ENCODE data around the gene VWA8.
"Not testable (repeated sequence)": the region's sequence is repeated elsewhere in the genome, so short reads cannot be mapped to it uniquely, and the experiment has no call there.

The VWA8 gene

DNA sequence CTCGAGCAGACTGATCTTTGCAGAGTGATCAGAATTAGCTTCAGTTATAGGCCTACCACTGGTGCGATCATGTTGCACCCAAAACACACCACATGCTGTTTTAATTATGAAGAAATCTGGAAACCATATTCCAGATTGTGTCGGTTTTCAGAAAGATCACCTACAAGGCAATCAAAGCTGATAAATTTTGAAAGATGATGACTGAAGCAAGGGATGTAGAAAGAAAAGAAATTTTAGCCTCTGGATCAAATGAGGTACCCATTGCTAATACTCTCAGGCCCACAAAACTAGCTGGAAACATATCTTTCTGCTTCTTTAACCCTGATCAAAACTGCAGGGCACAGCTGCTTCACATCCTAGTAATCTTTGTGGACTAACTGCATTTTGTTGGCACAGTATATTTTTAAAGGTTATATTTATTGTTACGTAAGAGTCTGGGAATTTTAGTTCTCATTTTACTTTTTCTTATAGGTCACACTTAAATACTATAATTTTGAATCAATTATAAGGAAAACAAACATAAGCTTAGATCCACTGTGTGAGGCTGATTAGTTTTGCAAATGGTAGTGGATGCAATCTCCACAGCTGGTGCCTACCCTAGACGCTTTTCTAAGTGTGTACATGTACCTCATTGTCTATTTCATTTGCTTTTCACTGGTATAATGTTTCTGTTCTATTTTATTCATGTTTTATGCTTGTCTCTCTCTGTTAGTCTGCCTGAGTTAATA lies 352.6 kb downstream of the VWA8 start:
- DNase-seq, result peak; percentile 9

DNA sequence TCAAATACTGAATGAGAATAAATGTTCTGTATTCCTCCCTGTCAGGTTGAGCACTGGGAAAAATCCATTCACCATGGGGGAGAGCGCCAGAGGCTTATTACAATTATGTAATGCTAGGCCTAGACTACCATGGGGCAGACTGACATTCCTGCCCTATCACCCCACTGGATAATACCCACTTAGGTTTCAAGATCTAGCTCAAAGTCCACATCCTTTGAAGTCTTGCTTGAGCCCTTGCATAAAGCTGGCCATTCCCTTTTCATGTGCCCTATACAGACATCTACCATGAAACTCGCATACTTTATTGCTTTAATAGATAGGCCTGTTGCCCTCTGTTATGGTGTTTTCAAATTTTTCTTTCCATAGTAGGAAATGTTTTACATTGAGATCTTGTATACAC lies 354.3 kb downstream of the VWA8 start:
- DNase-seq, result no peak

- DNase-seq, result no peak
Measured at GRCh38 chr13:41605319-41606285, 355.3 kb downstream of the VWA8 start.

DNA sequence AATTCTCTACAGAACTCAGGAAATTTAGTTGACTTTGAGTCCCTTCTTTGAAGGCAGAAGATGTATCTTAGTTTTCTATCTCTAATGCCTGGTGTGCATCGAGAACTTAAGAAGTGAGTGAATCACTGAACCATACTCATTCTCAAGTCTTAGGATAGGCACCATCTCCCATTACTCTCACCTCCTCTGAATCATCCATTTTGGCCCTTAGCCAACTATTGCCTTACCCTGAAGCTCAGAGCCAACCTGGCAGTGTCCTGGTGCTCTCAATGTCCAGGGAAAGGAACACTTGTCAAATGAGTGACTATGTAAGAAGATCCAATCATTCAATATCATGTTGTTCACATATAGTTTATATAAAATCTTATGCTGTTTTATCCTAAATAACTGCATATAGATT lies 357.0 kb downstream of the VWA8 start:
- peak; percentile 46 for DNase-seq

- DNase-seq, result no peak
Measured at GRCh38 chr13:41601718-41602445, 359.0 kb downstream of the VWA8 start.

GRCh38 chr13:41599619-41600018 lies 361.3 kb downstream of the VWA8 start:
- DNase-seq, result no peak

DNA sequence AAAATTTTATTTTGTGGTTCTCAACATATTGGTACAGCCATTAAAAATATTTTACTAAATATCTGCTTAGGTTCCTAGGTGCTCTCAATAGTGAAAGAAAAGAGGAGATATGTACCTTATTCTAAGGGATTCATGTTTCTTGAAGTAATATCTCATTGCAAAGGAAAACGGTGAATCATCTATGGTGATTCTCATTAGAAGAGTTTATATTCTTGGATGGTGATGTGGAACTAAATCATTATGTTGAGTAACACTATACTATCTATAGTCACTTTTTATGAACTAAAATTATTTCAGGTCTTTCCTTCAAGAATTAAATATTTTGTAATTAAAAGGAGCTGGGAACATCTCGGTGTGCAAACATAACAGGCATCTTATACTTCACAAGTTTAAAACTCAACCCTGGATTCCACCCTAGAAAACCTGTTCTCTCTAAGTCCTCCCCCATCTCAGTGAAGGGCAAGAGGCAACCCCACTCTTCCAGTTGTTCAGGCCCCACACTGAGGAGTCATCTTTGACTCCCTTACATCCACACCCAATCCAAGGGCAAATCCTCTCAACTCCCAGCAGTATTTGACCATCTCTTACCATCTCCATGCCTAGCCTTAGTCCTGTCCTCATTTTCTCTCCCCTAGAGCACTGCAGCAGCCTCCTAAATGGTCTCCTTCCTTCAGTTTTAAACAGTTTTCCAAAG lies 363.4 kb downstream of the VWA8 start:
- no peak for DNase-seq

GRCh38 chr13:41596190-41596589 lies 364.7 kb downstream of the VWA8 start:
- DNase-seq, result no peak

DNA sequence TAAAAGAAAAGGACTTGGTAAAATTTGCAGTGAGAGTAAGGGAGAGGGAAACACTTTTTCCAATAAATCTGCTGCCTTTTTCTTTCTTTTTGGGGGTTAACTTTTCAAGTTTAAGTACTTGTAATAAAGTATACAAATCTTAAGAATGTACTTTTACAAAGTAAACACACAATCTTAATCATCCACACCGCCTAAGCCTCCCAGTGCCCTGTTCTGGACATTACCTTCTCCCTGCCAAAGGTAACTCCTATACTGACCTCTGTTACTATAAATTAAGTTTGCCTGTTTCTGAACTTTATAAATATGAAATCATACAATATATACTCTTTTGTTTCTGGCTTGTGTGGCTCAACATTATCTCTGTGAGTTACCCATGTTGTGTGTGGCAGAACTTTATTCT lies 365.6 kb downstream of the VWA8 start:
- no peak for DNase-seq

GRCh38 chr13:41590643-41591042 lies 370.3 kb downstream of the VWA8 start:
- no peak for DNase-seq

DNA sequence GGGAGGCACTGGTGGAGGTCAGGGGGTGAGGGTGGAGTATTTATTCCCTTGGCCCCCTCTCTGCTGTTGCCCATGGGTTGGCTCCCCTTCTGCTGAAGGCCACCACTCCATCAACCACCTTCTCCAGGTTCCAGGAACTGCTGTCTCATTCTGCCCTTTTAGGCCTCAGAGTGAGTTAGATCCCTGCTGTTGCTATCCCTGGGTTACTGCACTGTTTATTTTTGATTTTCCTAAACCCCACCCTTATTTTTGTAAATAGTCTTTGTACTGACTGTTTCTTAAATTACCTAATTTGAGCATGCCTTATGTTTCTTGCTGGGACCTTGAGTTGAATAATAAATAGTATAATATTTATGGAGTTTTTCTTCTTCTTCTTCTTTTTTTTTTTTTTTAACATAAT lies 370.8 kb downstream of the VWA8 start:
- no peak for DNase-seq

- no peak for DNase-seq
Measured at GRCh38 chr13:41589434-41589833, 371.5 kb downstream of the VWA8 start.

DNA sequence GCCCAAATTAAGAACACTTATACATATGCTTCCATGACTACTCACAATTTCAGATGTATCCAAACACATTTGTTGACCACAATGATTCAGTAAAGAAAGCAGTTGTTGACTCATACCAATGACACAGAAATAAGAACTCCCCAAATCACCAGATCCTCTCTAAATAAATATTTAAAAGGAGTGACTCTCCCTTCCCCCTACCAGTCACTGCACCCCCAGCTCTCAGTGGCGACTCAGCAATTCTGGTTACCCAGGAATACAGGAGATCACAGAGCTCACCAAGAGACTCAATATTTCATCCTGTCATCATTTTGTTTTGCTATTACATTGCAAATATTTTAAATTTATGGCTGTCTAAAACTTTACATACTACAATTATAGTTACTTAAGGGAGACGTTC lies 372.0 kb downstream of the VWA8 start:
- no peak for DNase-seq

GRCh38 chr13:41588448-41588847 lies 372.5 kb downstream of the VWA8 start:
- DNase-seq, result no peak

GRCh38 chr13:41587490-41587889 lies 373.4 kb downstream of the VWA8 start:
- no peak for DNase-seq

GRCh38 chr13:41586216-41586615 lies 374.7 kb downstream of the VWA8 start:
- DNase-seq, result no peak

DNA sequence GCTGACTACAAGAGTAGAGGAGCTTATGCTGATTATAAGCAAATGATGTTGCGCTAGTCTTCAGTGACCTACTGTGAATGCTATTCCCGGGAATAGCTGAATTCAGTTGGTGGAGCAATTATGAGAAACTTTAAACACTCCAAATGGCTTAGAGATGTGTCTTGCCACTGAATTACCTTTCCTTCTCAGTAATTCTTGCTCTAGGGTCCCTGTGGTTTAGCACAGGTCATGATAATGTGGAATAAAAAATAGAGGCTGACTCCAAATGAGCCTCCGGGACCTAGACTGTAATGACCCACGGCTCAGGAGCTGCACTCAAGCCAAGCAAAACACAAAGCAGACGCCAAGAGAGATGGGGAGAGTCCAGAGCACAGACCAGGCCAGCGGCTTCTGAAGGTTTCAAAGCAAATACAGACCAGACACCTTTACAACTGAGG lies 378.9 kb downstream of the VWA8 start:
- no peak for DNase-seq

DNA sequence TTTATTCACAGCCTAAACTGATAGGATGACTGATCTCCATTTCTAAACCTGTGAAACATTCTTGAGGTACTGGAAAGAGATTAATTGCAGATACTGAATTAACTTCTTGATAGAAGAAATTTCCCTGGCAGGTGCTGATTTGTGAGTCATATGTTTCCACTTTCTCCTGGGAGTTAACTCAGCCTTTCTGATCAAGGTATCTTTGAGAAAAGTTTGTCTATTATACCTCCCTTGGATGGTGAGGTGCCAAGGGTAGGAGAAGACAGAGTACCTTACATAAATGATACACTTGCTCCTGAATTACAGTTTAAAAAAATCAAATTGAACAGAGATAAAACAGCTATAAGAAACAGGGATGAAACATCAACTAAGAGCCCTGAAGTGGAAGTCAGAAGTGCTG lies 380.6 kb downstream of the VWA8 start:
- no peak for DNase-seq

DNA sequence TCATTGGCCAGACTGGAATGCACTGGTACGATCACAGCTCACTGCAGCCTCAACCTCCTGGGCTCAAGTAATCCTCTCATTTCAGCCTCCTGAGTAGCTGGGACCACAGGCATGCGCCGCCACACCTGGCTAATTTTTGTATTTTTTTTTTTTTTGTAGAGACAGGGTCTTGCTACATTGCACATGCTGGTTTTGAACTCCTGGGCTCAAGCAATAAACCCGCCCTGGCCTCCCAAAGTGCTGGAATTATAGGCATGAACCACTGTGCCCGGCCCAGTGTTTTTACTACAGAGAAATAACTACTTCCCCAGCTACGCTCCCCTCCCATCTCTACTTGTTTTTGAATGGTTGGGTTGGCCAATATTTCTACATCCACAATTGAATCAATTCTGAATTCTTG lies 381.0 kb downstream of the VWA8 start:
- DNase-seq, result no peak

DNA sequence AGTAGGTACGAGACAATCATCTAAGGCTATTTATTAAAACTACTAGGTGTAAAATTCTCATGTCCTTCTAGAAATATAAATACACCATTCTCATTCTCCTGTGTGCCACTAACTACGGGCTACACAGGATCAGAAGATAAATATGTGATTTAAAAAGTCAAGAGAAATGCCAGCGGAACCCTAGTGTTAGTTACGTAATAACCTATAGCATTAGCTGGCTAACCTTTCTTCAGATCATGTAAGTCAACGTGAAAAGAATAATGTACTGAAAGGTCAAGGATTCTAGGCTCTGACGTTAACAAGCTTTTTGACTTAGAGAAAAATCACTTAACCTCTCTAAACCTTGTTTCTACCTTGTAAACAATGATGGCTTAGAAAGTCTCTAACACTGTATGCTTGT lies 381.7 kb downstream of the VWA8 start:
- DNase-seq, result no peak

DNA sequence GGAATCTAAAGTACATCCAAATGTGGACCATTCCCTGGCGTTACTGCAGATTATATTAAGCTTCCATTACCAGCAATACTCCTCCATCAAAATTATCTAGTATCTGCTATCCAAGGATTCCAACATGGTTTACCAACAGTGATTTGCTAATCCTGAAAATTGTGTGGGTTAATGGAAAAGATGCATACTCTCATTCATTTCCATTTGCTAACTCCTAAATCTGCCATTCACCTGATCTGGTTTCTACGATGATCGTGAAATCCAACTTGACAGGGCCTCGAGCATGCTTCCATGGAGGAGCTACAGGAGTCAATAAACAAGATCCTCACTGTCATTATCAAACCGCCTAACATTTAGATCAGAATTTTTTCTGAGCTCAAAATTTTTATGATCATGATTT lies 382.5 kb downstream of the VWA8 start:
- DNase-seq, result no peak

DNA sequence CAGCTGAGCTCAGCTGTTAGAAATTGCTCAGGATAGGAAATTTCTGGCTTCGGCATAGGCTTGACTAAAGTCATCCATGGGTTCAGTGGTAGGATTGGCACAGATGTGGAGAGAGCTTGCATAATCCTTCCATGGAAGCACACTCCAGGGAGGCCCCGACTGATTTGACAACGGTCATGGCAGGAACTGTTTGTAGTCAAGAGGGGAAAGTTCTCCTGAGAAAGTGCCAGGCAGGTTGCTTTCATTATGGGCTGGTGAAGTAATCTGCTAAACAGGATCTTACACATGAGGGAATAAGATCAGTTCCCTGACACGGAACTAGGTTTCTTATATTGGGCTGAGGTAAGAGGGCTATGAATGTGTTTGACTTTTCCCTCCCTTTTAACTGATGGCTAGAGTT lies 383.5 kb downstream of the VWA8 start:
- DNase-seq, result no peak

GRCh38 chr13:41573640-41574039 lies 387.3 kb downstream of the VWA8 start:
- DNase-seq, result not testable (repeated sequence)

Data from COR-L47 (cell line).